Left ventricle myocardium superior (tissue), 1 donor: ENCODE measurements around the gene PPFIBP1. TPM values are rescaled to one million over a fixed set of nuclear protein-coding genes. Genes with fewer than 3 reads are reported as not detected.
"Not testable (repeated sequence)": the region's sequence is repeated elsewhere in the genome, so short reads cannot be mapped to it uniquely, and the experiment has no call there.

Experiments
- ATAC-seq: fragments of 200-7000 bp; cut with Tn5 transposase; one replicate; pipeline ENCODE4 v1.9.1; 2020; ENCODE audit warnings: mild to moderate bottlenecking, moderate library complexity
- DNase-seq: peaks from one replicate; pipeline ENCODE4 v3.0.0-alpha.2; 2020
- intact Hi-C: fragments of 100-400 bp; cut with micrococcal nuclease; formaldehyde crosslinking; loops from one replicate; pipeline ENCODE4 v1.11.0; 2022
- total RNA-seq: library from RNA; stranded (reverse); fragmentation: NEBNext Ultra II Directional; extraction: Animal tissue kit (Norgen Biotek cat#: 25700); gene quantifications from one replicate; pipeline ENCODE4 v1.2.1, GENCODE V29; 2021
- donor health status: DM: no; HTN: yes; CAD: no; lungs with severe emphysema.

Gene PPFIBP1
- total RNA-seq, 1 donor from 2014 or later, result 332 TPM

- intact Hi-C loops, result no loop called here
- ATAC-seq, result peak; percentile 36
- no peak for DNase-seq
These were observed 111.5 kb downstream of the PPFIBP1 start for GRCh38 chr12:27635349-27635972.

- intact Hi-C loops, ATAC-seq, DNase-seq: not testable (repeated sequence)
These were observed 112.6 kb downstream of the PPFIBP1 start for GRCh38 chr12:27636569-27636968.

- ATAC-seq (no peak), DNase-seq (no peak)
- intact Hi-C loops, result no loop called here
These were observed 113.5 kb downstream of the PPFIBP1 start for GRCh38 chr12:27637524-27637923.

GRCh38 chr12:27639265-27639664, 115.3 kb downstream of the PPFIBP1 start:
- DNase-seq, result no peak
- intact Hi-C loops, result no loop called here
- ATAC-seq, result no peak

GRCh38 chr12:27640566-27641200, 116.7 kb downstream of the PPFIBP1 start:
- peak; percentile 60 for ATAC-seq
- DNase-seq, intact Hi-C loops: not testable (repeated sequence)

GRCh38 chr12:27642361-27642760, 118.4 kb downstream of the PPFIBP1 start:
- intact Hi-C loops, ATAC-seq, DNase-seq: not testable (repeated sequence)

- intact Hi-C loops, DNase-seq: not testable (repeated sequence)
- ATAC-seq, result peak; percentile 28
These were observed 118.9 kb downstream of the PPFIBP1 start for GRCh38 chr12:27642892-27643291.

- DNase-seq, result no peak
- intact Hi-C loops, result no loop called here
- peak; percentile 38 for ATAC-seq
These were observed 120.3 kb downstream of the PPFIBP1 start for GRCh38 chr12:27644158-27644845.

GRCh38 chr12:27645671-27646070, 121.7 kb downstream of the PPFIBP1 start:
- ATAC-seq (no peak), DNase-seq (no peak)
- intact Hi-C loops, result no loop called here

- no peak for ATAC-seq
These were observed 122.1 kb downstream of the PPFIBP1 start for GRCh38 chr12:27646149-27646548.

GRCh38 chr12:27650011-27650410, 126.0 kb downstream of the PPFIBP1 start:
- ATAC-seq (no peak), DNase-seq (no peak)
- intact Hi-C loops, result loop anchor here (5.0 kb wide), 1 partner anchor 218 kb away; no protein-coding TSS in a partner anchor

More at GRCh38 chr12:27646149-27646548, 122.1 kb downstream of the PPFIBP1 start:
- DNase-seq, result no peak
- intact Hi-C loops, result no loop called here

GRCh38 chr12:27651201-27651600, 127.2 kb downstream of the PPFIBP1 start:
- no peak for DNase-seq
- intact Hi-C loops, result loop anchor here (5.0 kb wide), 1 partner anchor 219 kb away; no protein-coding TSS in a partner anchor
- ATAC-seq, result no peak

- DNase-seq (no peak), ATAC-seq (peak; percentile 87)
- intact Hi-C loops, result loop anchor here (5.0 kb wide), 1 partner anchor 220 kb away; no protein-coding TSS in a partner anchor
These were observed 128.3 kb downstream of the PPFIBP1 start for GRCh38 chr12:27652174-27652763.

- DNase-seq (no peak), ATAC-seq (no peak)
- intact Hi-C loops, result loop anchor here (5.0 kb wide), 1 partner anchor 221 kb away; no protein-coding TSS in a partner anchor
These were observed 129.7 kb downstream of the PPFIBP1 start for GRCh38 chr12:27653661-27654060.

- DNase-seq, ATAC-seq, intact Hi-C loops: not testable (repeated sequence)
These were observed 131.5 kb downstream of the PPFIBP1 start for GRCh38 chr12:27655476-27655875.

GRCh38 chr12:27657296-27657695, 133.3 kb downstream of the PPFIBP1 start:
- ATAC-seq (no peak), DNase-seq (no peak)
- intact Hi-C loops, result no loop called here

- DNase-seq (no peak), ATAC-seq (no peak)
- intact Hi-C loops, result no loop called here
These were observed 141.7 kb downstream of the PPFIBP1 start for GRCh38 chr12:27665704-27666103.

GRCh38 chr12:27666510-27666909, 142.5 kb downstream of the PPFIBP1 start:
- intact Hi-C loops, result no loop called here
- ATAC-seq, result no peak
- DNase-seq, result no peak

GRCh38 chr12:27667540-27667939, 143.5 kb downstream of the PPFIBP1 start:
- no peak for DNase-seq
- intact Hi-C loops, result no loop called here
- ATAC-seq, result peak; percentile 65

- no peak for DNase-seq
- ATAC-seq, result peak; percentile 6
- intact Hi-C loops, result no loop called here
These were observed 148.0 kb downstream of the PPFIBP1 start for GRCh38 chr12:27672051-27672450.
